Neuronal stem cell (in vitro differentiated cells): Measurements from ENCODE around the gene PHLPP2.
"Not testable (repeated sequence)": the region's sequence is repeated elsewhere in the genome, so short reads cannot be mapped to it uniquely, and the experiment has no call there.

ENCODE experiments used
- DNase-seq: peaks from one replicate; pipeline ENCODE4 v3.0.0-alpha.2; 2013; ENCODE audit warnings: low spot score
- H2AFZ ChIP-seq: one replicate; pipeline ENCODE4 v1.6.1; 2013; ENCODE audit warnings: mild to moderate bottlenecking, low read length, inconsistent platforms
- H2AK5ac ChIP-seq: 2 replicates; pipeline ENCODE4 v1.6.1; 2013; ENCODE audit warnings: low read depth, mild to moderate bottlenecking, inconsistent platforms, low read length, moderate library complexity, mixed read lengths
- H2BK120ac ChIP-seq: 2 replicates; pipeline ENCODE4 v1.6.1; 2013; ENCODE audit warnings: low read depth, mild to moderate bottlenecking, inconsistent platforms, low read length, moderate library complexity, mixed read lengths
- H2BK12ac ChIP-seq: one replicate; pipeline ENCODE4 v1.6.1; 2013; ENCODE audit warnings: low read length, inconsistent platforms
- H2BK15ac ChIP-seq: 2 replicates; pipeline ENCODE4 v1.6.1; 2013; ENCODE audit warnings: mild to moderate bottlenecking, low read length, inconsistent platforms, mixed read lengths
- H2BK5ac ChIP-seq: one replicate; pipeline ENCODE4 v1.6.1; 2013; ENCODE audit warnings: inconsistent platforms, mild to moderate bottlenecking, low read length, moderate library complexity
- H3K14ac ChIP-seq: one replicate; pipeline ENCODE4 v1.6.1; 2013; ENCODE audit warnings: low read length, inconsistent platforms
- H3K18ac ChIP-seq: 2 replicates; pipeline ENCODE4 v1.6.1; 2013; ENCODE audit warnings: low read length, inconsistent platforms
- H3K23ac ChIP-seq: 2 replicates; pipeline ENCODE4 v1.6.1; 2013; ENCODE audit warnings: low read depth, mild to moderate bottlenecking, mixed read lengths, low read length, inconsistent platforms; ENCODE audit not compliant: poor library complexity
- H3K27ac ChIP-seq: replicated peaks from 3 replicates; pipeline ENCODE4 v1.5.1; 2013; ENCODE audit warnings: low read length, inconsistent platforms
- H3K27me3 ChIP-seq, 3 experiments: 2 replicates each; pipeline ENCODE4 v1.6.1; 2013; ENCODE audit warnings: low read length in 3 of 3, mild to moderate bottlenecking in 2 of 3, inconsistent platforms in 1 of 3, low read depth in 1 of 3, mixed read lengths in 1 of 3, moderate library complexity in 1 of 3; ENCODE audit not compliant: control insufficient read depth in 3 of 3, insufficient read depth in 3 of 3
- H3K36me3 ChIP-seq, 2 donors: replicated peaks in 1 of 2; 2 replicates each; pipeline ENCODE4 v1.6.1; 2013; ENCODE audit warnings: low read length in 2 of 2; ENCODE audit not compliant: control insufficient read depth in 2 of 2, insufficient read depth in 2 of 2
- H3K4ac ChIP-seq: 2 replicates; pipeline ENCODE4 v1.6.1; 2013; ENCODE audit warnings: inconsistent platforms, mild to moderate bottlenecking, low read length, moderate library complexity
- H3K4me1 ChIP-seq, 2 donors: 1 replicate in 1 of 2; 2 replicates in 1 of 2; pipeline ENCODE4 v1.6.1; 2013; ENCODE audit warnings: low read length in 2 of 2, low read depth in 1 of 2; ENCODE audit not compliant: control insufficient read depth in 2 of 2, insufficient read depth in 1 of 2
- H3K4me2 ChIP-seq: one replicate; pipeline ENCODE4 v1.6.1; 2013; ENCODE audit warnings: mild to moderate bottlenecking, low read length, inconsistent platforms; ENCODE audit not compliant: insufficient read depth, poor library complexity, severe bottlenecking
- H3K4me3 ChIP-seq, 2 donors: 2 replicates each; pipeline ENCODE4 v1.5.1; 2013; ENCODE audit warnings: low read length in 2 of 2, mild to moderate bottlenecking in 2 of 2, inconsistent platforms in 1 of 2, moderate library complexity in 1 of 2
- H3K79me1 ChIP-seq: one replicate; pipeline ENCODE4 v1.6.1; 2013; ENCODE audit warnings: low read depth, mild to moderate bottlenecking, inconsistent platforms, low read length, moderate library complexity
- H3K9ac ChIP-seq: one replicate; pipeline ENCODE4 v1.6.1; 2013; ENCODE audit warnings: mild to moderate bottlenecking, low read depth, low read length, inconsistent platforms; ENCODE audit not compliant: poor library complexity
- H3K9me3 ChIP-seq, 2 donors: replicated peaks in 1 of 2; 2 replicates each; pipeline versions ENCODE3 to v1.6.1; 2013; ENCODE audit warnings: low read length in 2 of 2, mild to moderate bottlenecking in 2 of 2, inconsistent platforms in 1 of 2, low read depth in 1 of 2, mixed read lengths in 1 of 2, moderate library complexity in 1 of 2; ENCODE audit not compliant: control insufficient read depth in 2 of 2, insufficient read depth in 1 of 2
- H4K8ac ChIP-seq: one replicate; pipeline ENCODE4 v1.6.1; 2013; ENCODE audit warnings: low read depth, mild to moderate bottlenecking, inconsistent platforms, low read length, moderate library complexity
- H4K91ac ChIP-seq: one replicate; pipeline ENCODE4 v1.6.1; 2013; ENCODE audit warnings: low read length, low read depth, mild to moderate bottlenecking, inconsistent platforms; ENCODE audit not compliant: poor library complexity
- WGBS, 2 donors: extraction: QIAGEN DNeasy Blood & Tissue Kit; methylation state at CpG; one replicate each; pipeline ENCODE4 v1.1.7; 2013; ENCODE audit warnings: missing lambda C conversion rate in 2 of 2, mixed read lengths in 1 of 2; ENCODE audit not compliant: insufficient read length in 2 of 2, insufficient replicate concordance in 1 of 2; ENCODE audit errors: extremely low coverage in 2 of 2; 5-methylcytosine and 5-hydroxymethylcytosine counted together

The PHLPP2 gene

GRCh38 chr16:71614956-71615355 is 109.5 kb downstream of the PHLPP2 start:
- H3K9me3 ChIP-seq, H3K18ac ChIP-seq, H3K23ac ChIP-seq, H2AK5ac ChIP-seq, H3K4me2 ChIP-seq, H3K4me3 ChIP-seq, H3K79me1 ChIP-seq, H3K27ac ChIP-seq, H2BK15ac ChIP-seq, H3K27me3 ChIP-seq, H2BK120ac ChIP-seq, H3K36me3 ChIP-seq, H2BK12ac ChIP-seq, H4K91ac ChIP-seq, H3K9ac ChIP-seq, H2AFZ ChIP-seq, H2BK5ac ChIP-seq, H3K4me1 ChIP-seq, DNase-seq, H3K4ac ChIP-seq, H3K14ac ChIP-seq, H4K8ac ChIP-seq: not testable (repeated sequence)
- no CpG with 5 or more reads among the region's 8 CpGs for WGBS, 2 donors

DNA sequence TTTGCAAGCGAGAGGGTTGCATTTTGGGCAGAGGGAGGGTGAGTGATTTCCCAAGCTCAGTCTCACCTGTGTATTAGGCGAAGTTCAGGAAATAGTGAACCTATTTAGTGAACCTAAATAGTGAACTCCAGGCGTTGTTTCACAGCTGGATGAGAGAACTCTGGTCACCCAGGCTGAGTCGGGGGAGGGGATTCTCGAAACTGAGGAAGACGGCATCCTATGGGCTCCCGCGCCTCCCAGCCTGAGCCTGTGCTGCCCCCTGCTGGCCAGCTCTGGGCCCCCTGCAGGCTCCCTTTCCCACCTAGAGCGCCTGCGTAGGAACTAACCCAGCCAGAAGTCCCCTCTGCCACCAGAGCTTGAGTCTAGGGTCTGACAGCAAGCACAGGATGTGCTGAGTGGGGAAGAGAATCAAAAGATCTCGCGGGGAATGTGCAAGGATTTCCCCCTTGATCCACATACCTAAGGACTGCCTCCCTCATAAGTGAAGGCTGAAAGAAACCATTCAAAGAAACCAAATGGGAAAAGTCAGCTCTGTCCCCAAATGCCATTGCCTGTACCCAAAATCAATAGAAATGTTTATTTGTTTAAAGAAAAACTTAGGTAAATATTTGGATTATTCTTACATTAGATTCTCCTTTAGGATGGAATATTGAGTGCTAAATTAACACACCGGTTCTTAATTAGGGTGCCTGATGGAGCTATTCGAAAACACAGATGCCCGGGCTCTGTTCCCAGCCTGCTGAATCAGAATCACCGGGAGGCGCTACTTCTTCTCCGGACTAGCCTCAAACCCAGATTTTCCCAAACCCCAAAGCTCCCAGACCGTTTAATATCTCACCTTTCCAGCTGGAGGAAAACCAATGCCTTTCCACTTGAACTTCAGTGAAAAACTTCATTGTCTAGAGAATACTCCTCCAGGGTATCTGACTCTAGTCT is 113.3 kb downstream of the PHLPP2 start:
- Histone ChIP-seq H3K27me3 (peaks cover 0 to 7% (median 0%) of the 10 kb centered on the region in 3 experiments), H3K9ac (no peak overlapping the region), H3K14ac (no peak overlapping the region), H2AK5ac (no peak overlapping the region), H2BK120ac (no peak overlapping the region), H4K8ac (no peak overlapping the region), H2BK12ac (no peak overlapping the region), H3K4me2 (no peak overlapping the region), H3K4me1 (no peaks in the 10 kb centered on the region), H3K18ac (no peak overlapping the region), H3K79me1 (no peaks in the 10 kb centered on the region), H3K4me3 (no peak overlapping the region), H3K27ac (no peak overlapping the region), H3K4ac (no peak overlapping the region), H3K36me3 (no peaks in the 10 kb centered on the region), H3K23ac (no peak overlapping the region), H2AFZ (peak overlapping the region; percentile 71), H2BK5ac (no peak overlapping the region), H3K9me3 (no peaks in the 10 kb centered on the region), H4K91ac (no peak overlapping the region), H2BK15ac (no peak overlapping the region)
- DNase-seq: peak; percentile 65
- no CpG with 5 or more reads among the region's 19 CpGs for WGBS, 2 donors

DNA sequence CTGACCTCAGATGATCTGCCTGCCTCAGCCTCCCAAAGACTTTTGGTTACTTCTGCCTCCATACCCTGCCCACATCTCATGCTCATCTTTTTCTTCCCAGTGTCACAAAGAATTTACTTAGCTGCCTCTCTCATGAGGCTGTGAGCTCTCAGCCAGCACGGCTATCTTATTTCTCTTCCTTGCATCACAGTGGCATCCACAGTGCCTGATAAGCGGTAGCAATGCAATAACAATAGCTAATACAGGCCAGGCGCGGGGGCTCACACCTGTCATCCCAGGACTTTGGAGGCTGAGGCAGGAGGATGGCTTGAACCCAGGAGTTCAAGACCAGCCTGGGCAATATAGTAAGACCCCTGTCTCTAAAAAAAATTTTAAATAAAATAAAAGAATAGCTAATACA is 114.1 kb downstream of the PHLPP2 start:
- Histone ChIP-seq H3K9me3 (no peaks in the 10 kb centered on the region), H3K36me3 (no peaks in the 10 kb centered on the region), H3K79me1 (no peaks in the 10 kb centered on the region), H3K4me2 (no peak overlapping the region), H4K8ac (no peak overlapping the region), H2AFZ (no peak overlapping the region), H3K18ac (no peak overlapping the region), H3K9ac (no peak overlapping the region), H3K27ac (no peak overlapping the region), H3K27me3 (peaks cover 0 to 7% (median 0%) of the 10 kb centered on the region in 3 experiments), H3K14ac (no peak overlapping the region), H2BK15ac (no peak overlapping the region), H3K4me1 (no peaks in the 10 kb centered on the region), H4K91ac (no peak overlapping the region), H2BK120ac (no peak overlapping the region), H3K4me3 (no peak overlapping the region), H2BK12ac (no peak overlapping the region), H3K4ac (no peak overlapping the region), H2AK5ac (no peak overlapping the region), H2BK5ac (no peak overlapping the region), H3K23ac (no peak overlapping the region)
- DNase-seq: no peak
- WGBS, 2 donors: no CpG with 5 or more reads among the region's 4 CpGs

DNA sequence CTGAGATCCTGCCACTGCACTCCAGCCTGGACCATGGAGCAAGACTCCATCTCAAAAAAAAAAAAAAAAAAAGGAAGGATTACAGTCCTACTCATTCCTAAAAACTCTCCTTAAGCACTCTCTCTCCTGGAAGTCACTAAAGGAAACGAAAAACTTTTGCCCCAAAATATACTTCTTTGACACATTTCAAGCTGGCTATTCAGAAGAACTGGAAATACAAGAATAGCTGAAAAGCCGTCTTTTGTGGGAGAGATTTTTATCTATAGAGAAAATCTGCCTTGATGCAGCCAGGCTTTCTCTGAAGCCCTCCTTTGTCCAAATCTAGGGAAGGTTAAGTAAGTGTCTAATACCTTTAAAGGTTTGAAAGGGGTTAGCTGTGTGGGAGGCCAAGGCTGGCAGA is 115.4 kb downstream of the PHLPP2 start:
- no peak overlapping the region for H3K18ac ChIP-seq
- no peak overlapping the region for H3K27ac ChIP-seq
- H3K23ac ChIP-seq: no peak overlapping the region
- H3K9ac ChIP-seq: no peak overlapping the region
- no peak overlapping the region for H3K4me3 ChIP-seq
- no peak for DNase-seq
- H3K4me1 ChIP-seq: no peaks in the 10 kb centered on the region
- no peaks in the 10 kb centered on the region for H3K9me3 ChIP-seq
- H2AK5ac ChIP-seq: no peak overlapping the region
- no peak overlapping the region for H2AFZ ChIP-seq
- H2BK120ac ChIP-seq: no peak overlapping the region
- H3K36me3 ChIP-seq: no peaks in the 10 kb centered on the region
- H4K8ac ChIP-seq: no peak overlapping the region
- H3K4me2 ChIP-seq: no peak overlapping the region
- no peak overlapping the region for H3K4ac ChIP-seq
- no peaks in the 10 kb centered on the region for H3K79me1 ChIP-seq
- H2BK15ac ChIP-seq: no peak overlapping the region
- H3K14ac ChIP-seq: no peak overlapping the region
- no peak overlapping the region for H4K91ac ChIP-seq
- peaks cover 0 to 4% (median 0%) of the 10 kb centered on the region in 3 experiments for H3K27me3 ChIP-seq
- H2BK5ac ChIP-seq: no peak overlapping the region
- no CpG with 5 or more reads among the region's 2 CpGs for WGBS, 2 donors
- no peak overlapping the region for H2BK12ac ChIP-seq
